ENCODE measurements around the gene RRP8.

The RRP8 gene

DNA sequence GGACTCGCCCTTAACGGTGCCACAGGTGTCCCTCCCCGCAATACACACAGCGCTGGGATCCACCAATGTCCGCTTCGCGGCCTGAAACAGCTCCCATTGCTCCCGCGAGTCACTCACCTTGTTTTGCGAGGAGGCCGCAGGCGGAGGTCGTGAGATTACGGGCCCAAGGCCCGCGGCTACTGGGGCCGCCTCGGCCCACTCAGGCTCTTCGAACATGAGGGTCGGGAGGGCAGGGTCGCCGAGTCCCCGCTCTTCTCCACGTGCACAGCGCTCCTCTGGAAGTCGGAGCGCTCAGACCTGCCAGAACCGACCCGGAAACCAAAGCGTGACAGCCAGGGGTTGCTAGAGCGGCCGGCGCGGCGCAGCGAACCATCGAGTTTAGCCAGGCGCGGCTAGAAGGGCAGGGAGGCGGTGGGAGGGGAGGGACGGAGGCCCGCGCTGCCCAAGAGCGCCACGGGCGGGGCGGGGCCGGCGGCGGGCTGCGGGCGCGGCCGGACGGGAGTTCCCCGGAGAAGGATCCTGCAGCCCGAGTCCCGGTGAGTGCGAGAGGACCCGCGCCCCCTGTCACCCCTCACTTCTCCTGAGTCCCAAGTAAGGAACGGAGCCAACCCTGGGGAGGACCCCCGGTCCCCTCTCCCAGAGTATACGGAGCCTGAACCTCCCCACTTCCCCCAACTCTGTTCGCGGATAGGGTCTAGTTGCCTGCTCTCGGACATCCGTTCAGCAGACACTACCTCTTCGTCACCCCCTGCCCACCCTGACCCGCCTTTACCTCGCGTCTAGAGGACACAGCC is at the start of gene RRP8, which contains the start of gene ILK:
Gene RRP8, minus strand, starts transcription at position 330 of the 794 bp plus-strand sequence. Its CDS starts 114 bp downstream, at position 216.
Gene ILK, plus strand, starts transcription at position 488 of the 794 bp plus-strand sequence. CDS start 498 bp downstream, outside the sequence.
- DNase-seq, result peak; percentile 86

GRCh38 chr11:6653097-6653496 is 49.7 kb upstream of the RRP8 start:
- no peak for DNase-seq

DNA sequence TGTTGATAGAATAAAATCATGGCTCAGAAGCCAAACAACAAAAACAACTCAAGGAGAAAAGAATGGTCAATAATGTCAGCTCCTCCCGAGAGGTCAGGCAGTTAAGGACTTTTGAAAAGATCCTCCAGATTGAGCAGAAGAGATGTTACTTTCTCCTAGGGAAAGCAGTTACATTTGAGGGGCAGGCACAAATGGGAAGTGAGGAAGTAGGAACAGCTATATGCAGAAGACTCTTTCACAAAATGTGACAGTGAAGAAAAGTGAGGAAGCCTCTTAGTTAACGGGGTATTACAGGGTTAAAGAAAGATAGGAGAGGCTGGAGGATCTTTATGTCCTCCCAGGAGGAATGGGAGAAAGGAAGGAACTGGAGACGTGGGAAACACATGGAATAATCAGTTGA is 48.8 kb upstream of the RRP8 start:
- no peak for DNase-seq

GRCh38 chr11:6650980-6651379 is 47.6 kb upstream of the RRP8 start:
- no peak for DNase-seq

DNA sequence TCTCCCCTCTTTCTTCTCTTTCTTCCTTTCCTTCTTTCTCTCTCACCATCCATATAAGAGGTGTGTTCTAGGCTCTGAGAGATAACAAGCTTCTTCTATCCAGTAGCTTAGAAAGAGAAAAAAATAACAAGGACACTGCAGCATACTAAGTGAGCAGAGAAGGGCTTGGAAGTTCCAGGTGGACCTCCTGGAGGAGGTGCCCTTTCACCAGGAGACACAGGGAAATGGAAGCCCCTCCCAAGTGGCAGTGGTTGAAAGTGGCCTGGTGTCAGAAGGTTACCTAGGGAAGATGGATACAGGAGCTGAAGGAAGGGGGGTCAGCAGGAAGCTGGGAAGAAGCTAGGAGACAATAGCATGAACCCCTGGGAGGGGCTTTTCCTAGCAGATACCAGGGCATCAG is 46.7 kb upstream of the RRP8 start:
- DNase-seq, result no peak

DNA sequence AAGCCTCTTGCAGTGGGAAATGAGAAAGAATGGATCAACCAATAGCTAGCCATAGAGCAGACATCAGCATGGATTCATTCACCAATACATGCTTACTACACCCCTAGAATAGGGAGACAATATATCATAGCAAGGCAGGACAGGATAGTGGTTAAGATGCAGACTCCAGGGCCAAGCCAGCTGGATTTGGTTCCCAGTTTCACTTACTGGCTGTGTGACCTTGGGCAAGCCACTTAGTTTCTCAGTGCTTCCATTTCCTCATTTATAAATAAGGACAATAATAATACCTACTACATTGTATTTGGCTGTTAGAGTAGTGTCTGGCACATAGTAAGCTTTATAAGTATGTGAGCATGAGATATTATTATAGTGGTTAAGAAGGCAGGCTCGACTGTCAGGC is 45.1 kb upstream of the RRP8 start:
- DNase-seq, result no peak

- no peak for DNase-seq
Measured at GRCh38 chr11:6647836-6648235, 44.4 kb upstream of the RRP8 start.

DNA sequence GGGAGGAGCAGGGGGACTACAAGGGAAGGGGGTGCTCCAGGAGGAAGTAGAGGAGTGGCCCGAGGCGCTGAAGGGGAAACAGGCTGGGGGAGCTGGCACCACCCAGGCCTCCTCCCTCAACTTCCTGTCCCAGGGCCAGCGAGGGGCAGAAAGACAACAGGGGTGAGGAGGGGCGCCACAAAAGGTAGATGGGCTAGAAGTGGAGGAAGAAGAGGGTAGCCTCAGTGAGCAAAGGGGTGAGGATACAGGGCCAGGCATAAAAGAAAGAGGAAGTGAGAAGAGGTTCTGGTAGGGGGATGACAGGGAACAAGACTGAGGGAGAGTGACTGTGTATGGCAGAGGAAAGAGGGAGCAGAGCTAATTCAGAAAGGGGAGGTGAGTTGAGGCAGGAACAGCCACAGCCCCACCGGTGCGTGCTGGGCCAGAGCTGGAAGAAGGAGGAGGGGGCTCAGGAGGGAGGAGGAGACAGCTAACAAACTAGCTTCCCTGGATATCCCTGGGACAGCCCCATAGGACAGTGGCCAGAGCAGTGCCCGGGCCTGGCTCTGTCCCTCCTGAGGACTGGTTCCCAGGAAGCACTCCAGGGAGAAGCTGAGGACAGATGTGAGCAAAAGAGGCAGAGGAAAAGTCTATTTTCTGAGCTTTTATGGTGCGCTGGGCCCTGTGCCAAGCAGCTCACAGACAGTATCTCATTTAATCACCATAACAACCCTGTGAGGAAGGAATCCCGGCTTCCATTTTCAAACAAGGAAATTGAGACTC is 43.7 kb upstream of the RRP8 start:
- DNase-seq, result peak; percentile 67

DNA sequence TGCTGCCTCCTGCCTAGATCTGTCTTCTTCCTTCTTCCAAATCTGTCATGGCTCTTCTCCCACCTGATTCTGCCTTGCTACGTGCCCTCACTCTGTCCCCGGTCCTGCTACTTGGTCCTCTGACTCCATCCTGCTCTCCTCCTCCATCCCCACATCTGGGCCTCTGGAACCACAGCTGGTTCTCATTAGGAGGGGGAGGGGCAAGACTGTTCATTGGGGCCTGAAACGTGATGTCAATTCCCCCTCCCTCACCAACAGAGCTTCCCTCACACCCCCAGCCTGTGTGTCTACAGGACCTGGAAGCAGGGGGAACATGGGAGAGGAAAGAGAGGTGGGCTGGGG is 43.1 kb upstream of the RRP8 start:
- DNase-seq, result peak; percentile 67

DNA sequence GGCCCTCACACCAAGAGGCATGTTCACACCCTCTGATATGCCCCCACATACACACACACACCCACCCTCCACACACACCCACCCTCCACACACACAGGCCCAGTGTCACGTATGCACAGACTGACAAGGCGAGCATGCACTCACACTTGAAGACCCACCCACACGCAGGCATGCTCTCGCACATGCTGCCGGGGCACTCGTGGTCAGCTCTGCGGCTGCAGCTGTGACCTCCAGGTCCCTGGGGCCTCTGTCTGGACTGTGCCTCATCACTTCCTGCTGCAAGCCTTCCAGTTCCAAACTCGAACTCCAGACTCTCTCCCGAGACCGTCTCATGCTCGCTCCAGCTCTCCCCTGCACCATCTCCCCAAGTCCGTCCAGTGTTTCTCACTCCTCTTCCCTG is 42.7 kb upstream of the RRP8 start:
- DNase-seq, result no peak

- DNase-seq, result no peak
Measured at GRCh38 chr11:6642957-6643356, 39.5 kb upstream of the RRP8 start.

DNA sequence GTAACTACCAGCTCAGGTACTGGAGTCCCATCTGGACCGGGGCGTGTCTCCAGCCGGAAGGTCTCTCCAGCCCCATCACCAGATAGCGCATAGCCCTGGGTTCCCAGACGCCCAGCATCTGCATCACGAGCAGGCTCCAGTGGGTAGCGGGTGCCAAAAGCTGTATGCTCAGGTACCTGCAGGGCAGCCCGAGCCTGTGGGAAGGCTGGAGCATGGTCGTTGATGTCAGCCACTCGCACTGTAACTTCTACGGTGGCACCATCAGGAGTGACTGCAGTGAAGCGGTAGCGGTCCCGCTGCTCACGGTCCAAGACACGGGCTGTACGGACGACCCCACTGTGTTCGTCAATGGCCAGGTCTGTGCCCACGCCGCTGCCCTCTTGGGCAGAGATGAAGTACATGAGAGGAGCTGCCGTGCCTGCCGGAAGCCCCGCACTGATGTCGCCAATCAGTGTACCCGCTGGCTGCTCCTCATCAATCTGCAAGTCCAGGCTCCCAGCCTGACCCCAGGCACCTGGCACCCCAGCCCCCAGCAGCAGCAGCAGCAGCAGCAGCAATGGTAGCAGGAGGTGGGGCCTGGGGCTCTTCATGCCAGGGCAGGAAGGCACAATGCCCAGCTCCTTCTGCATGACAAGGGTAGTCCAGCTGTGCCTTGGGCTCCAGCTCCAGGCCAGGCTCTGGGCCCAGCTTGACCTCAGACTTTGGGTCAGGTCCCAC is 37.7 kb upstream of the RRP8 start:
- DNase-seq, result no peak

GRCh38 chr11:6640036-6640984 is 36.9 kb upstream of the RRP8 start:
- DNase-seq, result no peak

DNA sequence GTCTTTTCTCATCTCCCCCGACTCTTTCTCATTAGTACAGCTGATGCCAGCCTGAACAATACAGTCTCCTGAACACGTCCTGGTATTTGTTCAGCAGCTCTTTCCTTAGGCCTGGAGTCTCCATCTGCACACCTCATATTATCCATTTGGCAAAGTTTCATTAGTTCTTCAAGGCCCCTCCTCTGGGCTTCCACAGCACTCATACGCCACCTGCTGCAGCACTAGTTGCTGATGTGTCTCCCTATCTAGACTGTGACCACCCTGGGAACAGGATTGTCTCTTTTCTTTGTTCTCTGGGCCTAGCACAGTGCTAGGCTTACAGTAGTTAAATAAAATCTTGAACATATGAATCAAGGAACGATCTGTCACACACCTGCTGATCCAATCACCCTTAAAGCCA is 35.0 kb upstream of the RRP8 start:
- no peak for DNase-seq

- no peak for DNase-seq
Measured at GRCh38 chr11:6637871-6638270, 34.5 kb upstream of the RRP8 start.

GRCh38 chr11:6636480-6636879 is 33.1 kb upstream of the RRP8 start:
- DNase-seq, result no peak

GRCh38 chr11:6635082-6635932 is 31.9 kb upstream of the RRP8 start:
- DNase-seq, result peak; percentile 68

DNA sequence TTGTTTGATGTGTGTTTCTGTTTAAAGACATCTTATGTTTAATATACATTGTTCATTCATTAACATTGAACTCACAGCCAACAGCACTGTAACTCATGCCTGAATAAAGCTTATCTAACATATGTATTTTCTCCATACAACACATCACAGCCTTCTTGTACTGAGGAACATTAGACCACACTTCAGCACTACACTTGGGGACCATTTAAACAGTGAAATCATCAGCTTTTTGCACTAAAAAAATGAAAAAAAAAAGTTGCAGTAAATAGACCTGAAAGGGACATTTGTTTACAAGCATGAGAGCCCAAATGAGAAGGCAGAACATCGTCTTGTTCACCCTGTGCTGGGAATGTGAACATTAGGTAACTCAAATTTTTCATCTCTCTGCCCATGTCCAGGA is 31.1 kb upstream of the RRP8 start:
- no peak for DNase-seq

GRCh38 chr11:6633422-6634408 is 30.3 kb upstream of the RRP8 start:
- DNase-seq, result no peak
